BLaER1 (cell line): Measurements from ENCODE around the gene TTC39A.

Experiments used
- H3K27ac ChIP-seq: shearing (Covaris generic); formaldehyde crosslinking; 2 replicates; pipeline ENCODE4 v1.8.1; 2022
- H3K27me3 ChIP-seq: shearing (Covaris generic); formaldehyde crosslinking; 2 replicates; pipeline ENCODE4 v1.8.1; 2022
- H3K36me3 ChIP-seq: shearing (Covaris generic); formaldehyde crosslinking; 2 replicates; pipeline ENCODE4 v1.8.1; 2022
- H3K4me1 ChIP-seq: shearing (Covaris generic); formaldehyde crosslinking; 2 replicates; pipeline ENCODE4 v1.8.1; 2022
- H3K4me2 ChIP-seq: shearing (Covaris generic); formaldehyde crosslinking; 2 replicates; pipeline ENCODE4 v1.8.1; 2022
- H3K4me3 ChIP-seq: shearing (Covaris generic); formaldehyde crosslinking; 2 replicates; pipeline ENCODE4 v1.8.1; 2022
- H3K9ac ChIP-seq: shearing (Covaris generic); formaldehyde crosslinking; 2 replicates; pipeline ENCODE4 v1.8.1; 2022
- H3K9me3 ChIP-seq: shearing (Covaris generic); formaldehyde crosslinking; 2 replicates; pipeline ENCODE4 v1.8.1; 2022
- H4K20me1 ChIP-seq: shearing (Covaris generic); formaldehyde crosslinking; 2 replicates; pipeline ENCODE4 v1.8.1; 2022
- Cebpa-rat ChIP-seq: shearing (Covaris generic); IDR thresholded peaks from 2 replicates; pipeline ENCODE4 v1.8.1; 2022

TTC39A gene

GRCh38 chr1:51290489-51290847, 39.9 kb downstream of the TTC39A start:
- Histone ChIP-seq H3K9me3 (no peaks in the 10 kb centered on the region), H3K4me1 (peaks cover 10% of the 10 kb centered on the region), H3K27ac (no peak overlapping the region), H3K9ac (no peak overlapping the region), H3K4me2 (no peak overlapping the region), H3K36me3 (no peaks in the 10 kb centered on the region), H4K20me1 (no peaks in the 10 kb centered on the region), H3K4me3 (no peak overlapping the region), H3K27me3 (no peaks in the 10 kb centered on the region)
- no peak for TF ChIP-seq Cebpa-rat

GRCh38 chr1:51289676-51290488, 40.5 kb downstream of the TTC39A start:
- H3K4me1 ChIP-seq, result peaks cover 5% of the 10 kb centered on the region
- H4K20me1 ChIP-seq, result no peaks in the 10 kb centered on the region
- no peak overlapping the region for H3K9ac ChIP-seq
- TF ChIP-seq Cebpa-rat, result no peak
- H3K4me3 ChIP-seq, result no peak overlapping the region
- no peaks in the 10 kb centered on the region for H3K27me3 ChIP-seq
- no peak overlapping the region for H3K4me2 ChIP-seq
- H3K9me3 ChIP-seq, result no peaks in the 10 kb centered on the region
- no peak overlapping the region for H3K27ac ChIP-seq
- no peaks in the 10 kb centered on the region for H3K36me3 ChIP-seq

GRCh38 chr1:51288578-51288977, 41.8 kb downstream of the TTC39A start:
- Histone ChIP-seq H3K4me2 (no peak overlapping the region), H4K20me1 (no peaks in the 10 kb centered on the region), H3K27ac (no peak overlapping the region), H3K9me3 (no peaks in the 10 kb centered on the region), H3K9ac (no peak overlapping the region), H3K4me1 (no peaks in the 10 kb centered on the region), H3K27me3 (no peaks in the 10 kb centered on the region), H3K4me3 (no peak overlapping the region), H3K36me3 (no peaks in the 10 kb centered on the region)
- TF ChIP-seq Cebpa-rat, result no peak

GRCh38 chr1:51287966-51288365, 42.4 kb downstream of the TTC39A start:
- H4K20me1 ChIP-seq, result no peaks in the 10 kb centered on the region
- no peak overlapping the region for H3K4me2 ChIP-seq
- no peak overlapping the region for H3K9ac ChIP-seq
- no peak overlapping the region for H3K27ac ChIP-seq
- no peaks in the 10 kb centered on the region for H3K9me3 ChIP-seq
- no peak overlapping the region for H3K4me3 ChIP-seq
- no peaks in the 10 kb centered on the region for H3K27me3 ChIP-seq
- H3K36me3 ChIP-seq, result no peaks in the 10 kb centered on the region
- H3K4me1 ChIP-seq, result no peaks in the 10 kb centered on the region
- TF ChIP-seq Cebpa-rat, result no peak

- Histone ChIP-seq H3K4me3 (no peak overlapping the region), H3K9me3 (no peaks in the 10 kb centered on the region), H3K9ac (no peak overlapping the region), H3K4me1 (no peaks in the 10 kb centered on the region), H3K4me2 (no peak overlapping the region), H3K27ac (no peak overlapping the region), H4K20me1 (no peaks in the 10 kb centered on the region), H3K36me3 (no peaks in the 10 kb centered on the region), H3K27me3 (no peaks in the 10 kb centered on the region)
- TF ChIP-seq Cebpa-rat, result no peak
Observed at GRCh38 chr1:51285055-51285454, 45.3 kb downstream of the TTC39A start.

- Histone ChIP-seq H3K4me2 (no peak overlapping the region), H3K4me3 (no peak overlapping the region), H3K4me1 (no peaks in the 10 kb centered on the region), H3K27ac (no peak overlapping the region), H3K9me3 (no peaks in the 10 kb centered on the region), H3K9ac (no peak overlapping the region), H3K36me3 (no peaks in the 10 kb centered on the region), H3K27me3 (no peaks in the 10 kb centered on the region), H4K20me1 (no peaks in the 10 kb centered on the region)
- TF ChIP-seq Cebpa-rat, result no peak
Observed at GRCh38 chr1:51284487-51284954, 45.8 kb downstream of the TTC39A start.

GRCh38 chr1:51283979-51284378, 46.4 kb downstream of the TTC39A start:
- Histone ChIP-seq H4K20me1 (no peaks in the 10 kb centered on the region), H3K9ac (no peak overlapping the region), H3K27ac (no peak overlapping the region), H3K27me3 (no peaks in the 10 kb centered on the region), H3K4me2 (no peak overlapping the region), H3K4me3 (no peak overlapping the region), H3K36me3 (no peaks in the 10 kb centered on the region), H3K4me1 (no peaks in the 10 kb centered on the region), H3K9me3 (no peaks in the 10 kb centered on the region)
- TF ChIP-seq Cebpa-rat, result no peak

GRCh38 chr1:51282605-51283004, 47.8 kb downstream of the TTC39A start:
- Histone ChIP-seq H3K36me3 (no peaks in the 10 kb centered on the region), H4K20me1 (no peaks in the 10 kb centered on the region), H3K4me1 (no peaks in the 10 kb centered on the region), H3K4me2 (no peak overlapping the region), H3K9ac (no peak overlapping the region), H3K27ac (no peak overlapping the region), H3K27me3 (no peaks in the 10 kb centered on the region), H3K9me3 (no peaks in the 10 kb centered on the region), H3K4me3 (no peak overlapping the region)
- no peak for TF ChIP-seq Cebpa-rat

GRCh38 chr1:51281807-51282206, 48.6 kb downstream of the TTC39A start:
- H3K4me1 ChIP-seq, result no peaks in the 10 kb centered on the region
- H3K4me2 ChIP-seq, result no peak overlapping the region
- H3K27ac ChIP-seq, result no peak overlapping the region
- H4K20me1 ChIP-seq, result no peaks in the 10 kb centered on the region
- no peaks in the 10 kb centered on the region for H3K9me3 ChIP-seq
- no peak overlapping the region for H3K4me3 ChIP-seq
- no peak overlapping the region for H3K9ac ChIP-seq
- no peak for TF ChIP-seq Cebpa-rat
- H3K36me3 ChIP-seq, result peaks cover 2% of the 10 kb centered on the region; the same call in 1 of the 2 replicates
- H3K27me3 ChIP-seq, result no peaks in the 10 kb centered on the region

GRCh38 chr1:51280321-51280978, 49.9 kb downstream of the TTC39A start:
- no peak overlapping the region for H3K9ac ChIP-seq

More at GRCh38 chr1:51280321-51280978, 49.9 kb downstream of the TTC39A start:
- Histone ChIP-seq H3K9me3 (no peaks in the 10 kb centered on the region), H3K27me3 (no peaks in the 10 kb centered on the region), H3K4me1 (no peaks in the 10 kb centered on the region), H4K20me1 (no peaks in the 10 kb centered on the region), H3K4me3 (no peak overlapping the region), H3K36me3 (peaks cover 15% of the 10 kb centered on the region), H3K4me2 (no peak overlapping the region), H3K27ac (no peak overlapping the region)
- no peak for TF ChIP-seq Cebpa-rat
